ENCODE measurements around the gene MAPK13. TPM values are rescaled to one million over a fixed set of nuclear protein-coding genes. Genes with fewer than 3 reads are reported as not detected.

MAPK13 gene
- 4.8 and 5.6 TPM in 2 replicates for total RNA-seq

DNA sequence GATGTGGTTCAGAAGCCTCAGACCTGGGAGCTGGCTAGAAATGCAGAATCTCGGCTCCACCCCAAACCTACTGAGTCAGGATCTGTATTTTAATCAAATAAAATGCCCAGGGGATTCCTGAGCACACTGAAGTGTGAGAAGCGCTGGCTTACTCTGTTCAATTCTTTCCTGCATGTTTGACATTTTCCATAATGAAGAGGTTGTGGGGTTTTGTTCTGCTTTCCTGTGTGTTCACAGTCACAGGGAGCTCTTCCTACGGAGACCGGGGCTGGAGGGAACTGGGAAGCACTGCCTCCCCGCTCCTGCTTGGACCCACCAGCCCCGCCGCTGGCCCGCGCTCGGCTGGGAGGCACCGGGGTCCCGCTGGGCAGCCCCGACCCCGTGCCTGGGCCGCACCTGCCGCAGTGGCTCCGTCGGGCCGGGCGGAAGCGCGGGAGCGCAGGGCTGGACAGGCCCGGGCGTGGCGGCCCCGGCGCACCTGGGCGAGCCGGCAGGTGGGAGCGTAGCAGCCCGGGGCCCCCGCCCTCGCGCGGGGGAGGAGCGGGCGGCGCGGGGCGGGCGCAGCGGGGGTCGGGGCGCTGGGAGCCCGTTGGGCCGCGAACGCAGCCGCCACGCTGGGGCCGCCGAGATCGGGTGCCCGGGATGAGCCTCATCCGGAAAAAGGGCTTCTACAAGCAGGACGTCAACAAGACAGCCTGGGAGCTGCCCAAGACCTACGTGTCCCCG lies at the start of gene MAPK13:
MAPK13 (plus strand) TSS at position 573 of the 726 bp plus-strand sequence; CDS start at position 643, 70 bp downstream.

Other genes with a start within 250 kb of the MAPK13 start
- gene SRPK1, start 209.4 kb upstream of the MAPK13 start, total RNA-seq: 22.0 and 26.3 TPM in 2 replicates
- 0.06 TPM in 1 of 2 replicates, not detected in the other for gene SLC26A8, start 105.9 kb upstream of the MAPK13 start, total RNA-seq
- gene MAPK14, start 102.7 kb upstream of the MAPK13 start, total RNA-seq: 32.0 and 33.9 TPM in 2 replicates
- 12.5 and 17.4 TPM in 2 replicates for gene BRPF3, start 66.2 kb downstream of the MAPK13 start, total RNA-seq
- not detected in 2 replicates for gene PNPLA1, start 139.5 kb downstream of the MAPK13 start, total RNA-seq
- not detected in 2 replicates for gene BNIP5, start 206.4 kb downstream of the MAPK13 start, total RNA-seq